ENCODE data around the gene RBM3. TPM values are rescaled to one million over a fixed set of nuclear protein-coding genes. Genes with fewer than 3 reads are reported as not detected.

Gene RBM3
- total and polyA plus RNA-seq, 10 of the 15 experiments (the other 5 are each of a cell fraction or from before 2014, with no cell fraction given), result 170 to 467 (median 259) TPM

DNA sequence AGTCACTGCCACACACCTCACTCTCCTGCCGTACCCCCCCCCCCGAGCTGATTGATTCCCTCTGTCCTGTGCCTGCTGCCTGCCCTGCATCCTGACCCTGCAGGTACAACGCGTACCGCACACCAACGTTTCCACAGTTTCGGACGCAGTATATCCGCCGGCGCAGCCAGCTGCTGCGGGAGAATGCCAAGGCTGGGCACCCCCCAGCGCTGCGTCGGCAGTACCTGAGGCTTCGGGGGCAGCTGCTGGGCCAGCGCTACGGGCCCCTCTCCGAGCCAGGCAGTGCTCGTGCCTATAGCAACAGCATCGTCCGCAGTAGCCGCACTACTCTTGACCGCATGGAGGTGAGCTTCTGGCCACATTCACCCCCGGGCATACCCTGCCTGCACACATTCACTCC, 24.3 kb downstream of the RBM3 start:
- CTCF ChIA-PET, result interaction anchor here (0.5 to 0.6 kb wide), 2 partner anchors 27 to 1248 kb away, joined by 3 read pairs; no protein-coding TSS in a partner anchor

More for the DNA sequence above, 24.3 kb downstream of the RBM3 start:
- no peaks in the 10 kb centered on the region for H3K36me3 ChIP-seq (ENCODE audit: control insufficient read depth in 2 of 2, insufficient read depth in 2 of 2, low read length in 1 of 2)
- TF ChIP-seq, protein P1, sequence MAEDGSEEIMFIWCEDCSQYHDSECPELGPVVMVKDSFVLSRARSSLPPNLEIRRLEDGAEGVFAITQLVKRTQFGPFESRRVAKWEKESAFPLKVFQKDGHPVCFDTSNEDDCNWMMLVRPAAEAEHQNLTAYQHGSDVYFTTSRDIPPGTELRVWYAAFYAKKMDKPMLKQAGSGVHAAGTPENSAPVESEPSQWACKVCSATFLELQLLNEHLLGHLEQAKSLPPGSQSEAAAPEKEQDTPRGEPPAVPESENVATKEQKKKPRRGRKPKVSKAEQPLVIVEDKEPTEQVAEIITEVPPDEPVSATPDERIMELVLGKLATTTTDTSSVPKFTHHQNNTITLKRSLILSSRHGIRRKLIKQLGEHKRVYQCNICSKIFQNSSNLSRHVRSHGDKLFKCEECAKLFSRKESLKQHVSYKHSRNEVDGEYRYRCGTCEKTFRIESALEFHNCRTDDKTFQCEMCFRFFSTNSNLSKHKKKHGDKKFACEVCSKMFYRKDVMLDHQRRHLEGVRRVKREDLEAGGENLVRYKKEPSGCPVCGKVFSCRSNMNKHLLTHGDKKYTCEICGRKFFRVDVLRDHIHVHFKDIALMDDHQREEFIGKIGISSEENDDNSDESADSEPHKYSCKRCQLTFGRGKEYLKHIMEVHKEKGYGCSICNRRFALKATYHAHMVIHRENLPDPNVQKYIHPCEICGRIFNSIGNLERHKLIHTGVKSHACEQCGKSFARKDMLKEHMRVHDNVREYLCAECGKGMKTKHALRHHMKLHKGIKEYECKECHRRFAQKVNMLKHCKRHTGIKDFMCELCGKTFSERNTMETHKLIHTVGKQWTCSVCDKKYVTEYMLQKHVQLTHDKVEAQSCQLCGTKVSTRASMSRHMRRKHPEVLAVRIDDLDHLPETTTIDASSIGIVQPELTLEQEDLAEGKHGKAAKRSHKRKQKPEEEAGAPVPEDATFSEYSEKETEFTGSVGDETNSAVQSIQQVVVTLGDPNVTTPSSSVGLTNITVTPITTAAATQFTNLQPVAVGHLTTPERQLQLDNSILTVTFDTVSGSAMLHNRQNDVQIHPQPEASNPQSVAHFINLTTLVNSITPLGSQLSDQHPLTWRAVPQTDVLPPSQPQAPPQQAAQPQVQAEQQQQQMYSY (CRISPR knock-in tag; IDR thresholded peaks at IDR 0.05), result no peak
- TF ChIP-seq CHD4 (IDR thresholded peaks at IDR 0.05) (no peak), ZNF274 (IDR thresholded peaks at IDR 0.05; ENCODE audit: insufficient read depth, insufficient read length) (no peak), NFIC (IDR thresholded peaks at IDR 0.05; ENCODE audit: low read depth, low read length) (no peak), JUNB (IDR thresholded peaks at IDR 0.05) (no peak), ASH2L (IDR thresholded peaks at IDR 0.05; ENCODE audit: borderline replicate concordance, low read depth) (no peak), ETV6 (conservative IDR thresholded peaks at IDR 0.05 in 1 of 2, IDR thresholded peaks at IDR 0.05 in 1 of 2; ENCODE audit: borderline replicate concordance in 1 of 2, low read depth in 1 of 2) (no peak), RCOR1 (conservative IDR thresholded peaks at IDR 0.05; ENCODE audit: low read depth, low read length) (no peak), ESRRA (IDR thresholded peaks at IDR 0.05; ENCODE audit: low read length) (no peak), TCF12 (IDR thresholded peaks at IDR 0.05; ENCODE audit: low read depth, low read length) (no peak), TCF7 (IDR thresholded peaks at IDR 0.05; ENCODE audit: borderline replicate concordance) (no peak), SMC3 (IDR thresholded peaks at IDR 0.05; ENCODE audit: borderline replicate concordance, low read length) (no peak), CEBPB (IDR thresholded peaks at IDR 0.05; ENCODE audit: borderline replicate concordance in 1 of 2, low read depth in 2 of 2, low read length in 2 of 2) (no peak), CBX5 (IDR thresholded peaks at IDR 0.05; ENCODE audit: low read depth) (no peak)
- TF ChIP-seq, protein P2, sequence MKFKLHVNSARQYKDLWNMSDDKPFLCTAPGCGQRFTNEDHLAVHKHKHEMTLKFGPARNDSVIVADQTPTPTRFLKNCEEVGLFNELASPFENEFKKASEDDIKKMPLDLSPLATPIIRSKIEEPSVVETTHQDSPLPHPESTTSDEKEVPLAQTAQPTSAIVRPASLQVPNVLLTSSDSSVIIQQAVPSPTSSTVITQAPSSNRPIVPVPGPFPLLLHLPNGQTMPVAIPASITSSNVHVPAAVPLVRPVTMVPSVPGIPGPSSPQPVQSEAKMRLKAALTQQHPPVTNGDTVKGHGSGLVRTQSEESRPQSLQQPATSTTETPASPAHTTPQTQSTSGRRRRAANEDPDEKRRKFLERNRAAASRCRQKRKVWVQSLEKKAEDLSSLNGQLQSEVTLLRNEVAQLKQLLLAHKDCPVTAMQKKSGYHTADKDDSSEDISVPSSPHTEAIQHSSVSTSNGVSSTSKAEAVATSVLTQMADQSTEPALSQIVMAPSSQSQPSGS (IDR thresholded peaks at IDR 0.05; ENCODE audit: low read length), result no peak
- H2AFZ ChIP-seq (ENCODE audit: control insufficient read depth, low read depth, low read length), result no peak overlapping the region; the same call in 1 of the 2 replicates
- no peaks in the 10 kb centered on the region for H4K20me1 ChIP-seq (ENCODE audit: control insufficient read depth, insufficient read depth)
- SMC1A ChIA-PET (ENCODE audit: uncharacterized antibody, unreplicated experiment), result no interaction called here
- no peaks in the 10 kb centered on the region for H3K79me2 ChIP-seq (ENCODE audit: control insufficient read depth, insufficient read depth, low read length)
- no peaks in the 10 kb centered on the region for H3K27me3 ChIP-seq (replicated peaks in 1 of 2; ENCODE audit: control insufficient read depth in 2 of 2, insufficient read depth in 2 of 2, low read length in 1 of 2)
- no peak for FAIRE-seq
- in situ Hi-C loops (cut with MboI) (no loop called here), intact Hi-C loops (cut with micrococcal nuclease; ENCODE audit: unreplicated experiment) (no loop called here)
- H3K4me1 ChIP-seq (ENCODE audit: control insufficient read depth, insufficient read depth, low read length), result no peaks in the 10 kb centered on the region
- H3K9ac ChIP-seq (ENCODE audit: control insufficient read depth, insufficient read depth, low read length), result no peak overlapping the region
- peak overlapping the region; percentile 39 for H3K4me2 ChIP-seq (ENCODE audit: control insufficient read depth, insufficient read depth)
- no peaks in the 10 kb centered on the region; the same call in 2 of the 3 replicates for H3K9me3 ChIP-seq (replicated peaks; ENCODE audit: control insufficient read depth, insufficient read depth, low read length)
- no peak overlapping the region for H3K4me3 ChIP-seq
- no TSS peak for BruUV-seq (replicated peaks)
- no peak for DNase-seq (ENCODE audit: low read depth, low spot score)
- H3K27ac ChIP-seq (ENCODE audit: control insufficient read depth, insufficient read depth), result no peak overlapping the region
- 82% methylated on average over 25 of the region's 25 CpGs for WGBS (ENCODE audit: insufficient coverage, insufficient replicate concordance, low lambda C conversion rate, missing lambda C conversion rate)
- ATAC-seq, result no peak
- POLR2A ChIA-PET, result interaction anchor here (1.0 kb wide), 1 partner anchor 24 kb away, joined by 3 read pairs; the partner anchor contains the start of gene RBM3
- RAD21 ChIA-PET (ENCODE audit: unreplicated experiment), result interaction anchor here (0.9 kb wide), 1 partner anchor 445 kb away, joined by 3 read pairs; the partner anchor contains the start of gene TFE3
